Measurements from ENCODE around the gene ANKRD65.

ANKRD65 gene

GRCh38 chr1:1433804-1434130 lies 12.7 kb upstream of the ANKRD65 start:
- no peak for TF ChIP-seq CTCF (IDR thresholded peaks at IDR 0.05; ENCODE audit: insufficient read depth, missing control alignments)
- FAIRE-seq (no peak), DNase-seq (ENCODE audit: insufficient read length, low spot score) (no peak)

- FAIRE-seq (no peak), DNase-seq (ENCODE audit: insufficient read length, low spot score) (peak; percentile 5)
- no peak for TF ChIP-seq CTCF (IDR thresholded peaks at IDR 0.05; ENCODE audit: insufficient read depth, missing control alignments)
These were observed 12.1 kb upstream of the ANKRD65 start for GRCh38 chr1:1432951-1433803.

- FAIRE-seq (no peak), DNase-seq (ENCODE audit: insufficient read length, low spot score) (no peak)
- no peak for TF ChIP-seq CTCF (IDR thresholded peaks at IDR 0.05; ENCODE audit: insufficient read depth, missing control alignments)
These were observed 11.3 kb upstream of the ANKRD65 start for GRCh38 chr1:1432274-1432950.

- DNase-seq (ENCODE audit: insufficient read length, low spot score) (peak; percentile 3), FAIRE-seq (no peak)
- TF ChIP-seq CTCF (IDR thresholded peaks at IDR 0.05; ENCODE audit: insufficient read depth, missing control alignments) = no peak
These were observed 10.8 kb upstream of the ANKRD65 start for GRCh38 chr1:1431845-1432273.

- no peak for FAIRE-seq
- DNase-seq (ENCODE audit: insufficient read length, low spot score) = peak; percentile 7
- TF ChIP-seq CTCF (IDR thresholded peaks at IDR 0.05; ENCODE audit: insufficient read depth, missing control alignments) = no peak
These were observed 10.1 kb upstream of the ANKRD65 start for GRCh38 chr1:1430992-1431844.

- no peak for TF ChIP-seq CTCF (IDR thresholded peaks at IDR 0.05; ENCODE audit: insufficient read depth, missing control alignments)
- peak; percentile 76 for DNase-seq (ENCODE audit: insufficient read length, low spot score)
These were observed 9.3 kb upstream of the ANKRD65 start for GRCh38 chr1:1430114-1430982.

More at GRCh38 chr1:1430114-1430982, 9.3 kb upstream of the ANKRD65 start:
- no peak for FAIRE-seq
